B cell (primary cell): Measurements from ENCODE around the gene PDZD2.

Experiments
- EZH2 ChIP-seq: IDR thresholded peaks from 2 replicates; pipeline ENCODE4 v1.6.1; 2012; ENCODE audit warnings: borderline replicate concordance, low read depth, mild to moderate bottlenecking, moderate library complexity, low read length; ENCODE audit not compliant: insufficient read depth, poor library complexity, severe bottlenecking
- TF ChIP-seq, protein P1 (sequence below): fragments of 200-600 bp; IDR thresholded peaks from one replicate; pipeline ENCODE4 v1.8.0; 2022; ENCODE audit warnings: antibody characterized with exemption, mild to moderate bottlenecking

DNA sequence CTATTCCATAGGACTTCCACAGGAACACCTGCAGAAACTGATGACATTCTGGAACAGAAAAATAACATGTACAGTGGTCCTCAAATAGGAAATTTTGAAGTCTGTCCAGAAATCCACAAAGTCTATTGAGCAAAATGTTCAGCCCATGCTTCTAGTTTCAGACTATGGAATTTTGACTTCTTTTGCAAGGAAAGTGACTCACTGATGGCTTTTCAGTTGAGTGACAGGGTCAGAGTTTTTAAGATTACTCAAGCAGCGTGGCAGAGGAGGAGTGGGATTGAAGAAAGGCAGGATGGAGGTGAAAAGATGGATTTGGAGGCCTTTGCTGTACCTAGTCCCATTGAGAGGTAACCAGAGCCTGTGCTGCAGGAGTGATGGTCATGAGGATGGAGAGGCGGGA lies 383.7 kb downstream of the PDZD2 start:
- TF ChIP-seq EZH2, result no peak
- TF ChIP-seq, protein P1, sequence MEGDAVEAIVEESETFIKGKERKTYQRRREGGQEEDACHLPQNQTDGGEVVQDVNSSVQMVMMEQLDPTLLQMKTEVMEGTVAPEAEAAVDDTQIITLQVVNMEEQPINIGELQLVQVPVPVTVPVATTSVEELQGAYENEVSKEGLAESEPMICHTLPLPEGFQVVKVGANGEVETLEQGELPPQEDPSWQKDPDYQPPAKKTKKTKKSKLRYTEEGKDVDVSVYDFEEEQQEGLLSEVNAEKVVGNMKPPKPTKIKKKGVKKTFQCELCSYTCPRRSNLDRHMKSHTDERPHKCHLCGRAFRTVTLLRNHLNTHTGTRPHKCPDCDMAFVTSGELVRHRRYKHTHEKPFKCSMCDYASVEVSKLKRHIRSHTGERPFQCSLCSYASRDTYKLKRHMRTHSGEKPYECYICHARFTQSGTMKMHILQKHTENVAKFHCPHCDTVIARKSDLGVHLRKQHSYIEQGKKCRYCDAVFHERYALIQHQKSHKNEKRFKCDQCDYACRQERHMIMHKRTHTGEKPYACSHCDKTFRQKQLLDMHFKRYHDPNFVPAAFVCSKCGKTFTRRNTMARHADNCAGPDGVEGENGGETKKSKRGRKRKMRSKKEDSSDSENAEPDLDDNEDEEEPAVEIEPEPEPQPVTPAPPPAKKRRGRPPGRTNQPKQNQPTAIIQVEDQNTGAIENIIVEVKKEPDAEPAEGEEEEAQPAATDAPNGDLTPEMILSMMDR, result no peak
